ENCODE results near the gene RET.

Gene RET

DNA sequence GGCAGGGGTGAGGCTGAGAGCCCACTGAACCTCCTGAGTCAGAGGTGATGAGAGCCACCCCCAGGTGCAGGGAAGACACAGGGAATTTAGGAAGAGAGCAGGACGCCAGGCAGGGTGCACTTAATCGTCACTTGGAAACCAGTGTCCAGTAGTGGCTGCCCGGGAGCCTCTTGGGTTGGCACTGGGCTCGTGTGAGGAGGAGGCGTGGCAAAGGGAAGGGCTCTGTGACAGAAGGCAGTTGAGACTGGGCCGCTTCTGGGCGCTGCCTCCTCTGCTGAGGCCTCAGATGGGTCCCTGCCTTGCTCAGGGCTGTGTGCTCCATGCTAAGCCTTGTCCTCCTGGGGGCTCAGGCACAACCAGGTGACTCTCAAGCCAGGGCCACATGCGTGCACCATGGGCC, 13.3 kb downstream of the RET start:
- no peak for TF ChIP-seq EZH2phosphoT487 (IDR thresholded peaks at IDR 0.05; ENCODE audit: borderline replicate concordance, low read length)
- TF ChIP-seq, protein P1, sequence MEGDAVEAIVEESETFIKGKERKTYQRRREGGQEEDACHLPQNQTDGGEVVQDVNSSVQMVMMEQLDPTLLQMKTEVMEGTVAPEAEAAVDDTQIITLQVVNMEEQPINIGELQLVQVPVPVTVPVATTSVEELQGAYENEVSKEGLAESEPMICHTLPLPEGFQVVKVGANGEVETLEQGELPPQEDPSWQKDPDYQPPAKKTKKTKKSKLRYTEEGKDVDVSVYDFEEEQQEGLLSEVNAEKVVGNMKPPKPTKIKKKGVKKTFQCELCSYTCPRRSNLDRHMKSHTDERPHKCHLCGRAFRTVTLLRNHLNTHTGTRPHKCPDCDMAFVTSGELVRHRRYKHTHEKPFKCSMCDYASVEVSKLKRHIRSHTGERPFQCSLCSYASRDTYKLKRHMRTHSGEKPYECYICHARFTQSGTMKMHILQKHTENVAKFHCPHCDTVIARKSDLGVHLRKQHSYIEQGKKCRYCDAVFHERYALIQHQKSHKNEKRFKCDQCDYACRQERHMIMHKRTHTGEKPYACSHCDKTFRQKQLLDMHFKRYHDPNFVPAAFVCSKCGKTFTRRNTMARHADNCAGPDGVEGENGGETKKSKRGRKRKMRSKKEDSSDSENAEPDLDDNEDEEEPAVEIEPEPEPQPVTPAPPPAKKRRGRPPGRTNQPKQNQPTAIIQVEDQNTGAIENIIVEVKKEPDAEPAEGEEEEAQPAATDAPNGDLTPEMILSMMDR (IDR thresholded peaks at IDR 0.05; ENCODE audit: low read depth, low read length, poor library complexity, severe bottlenecking): no peak
- H3K4me2 ChIP-seq (ENCODE audit: low read length): no peak overlapping the region
- H3K36me3 ChIP-seq (ENCODE audit: control insufficient read depth, low read length): no peaks in the 10 kb centered on the region
- H3K9me3 ChIP-seq (ENCODE audit: control insufficient read depth, insufficient read depth, low read length): no peaks in the 10 kb centered on the region
- no peaks in the 10 kb centered on the region for H3F3A ChIP-seq (ENCODE audit: control insufficient read depth, insufficient read depth)
- no peaks in the 10 kb centered on the region for H4K20me1 ChIP-seq (ENCODE audit: control insufficient read depth, insufficient read depth, low read depth, low read length)
- H3K9me2 ChIP-seq (replicated peaks; ENCODE audit: control insufficient read depth, low read length): no peaks in the 10 kb centered on the region
- no peak overlapping the region for H3K4me3 ChIP-seq (ENCODE audit: low read length)
- no peaks in the 10 kb centered on the region for H3K27me3 ChIP-seq (ENCODE audit: control insufficient read depth, low read length)
- H3K79me2 ChIP-seq (ENCODE audit: control insufficient read depth, low read length): no peaks in the 10 kb centered on the region
- H3K27ac ChIP-seq (ENCODE audit: low read depth, low read length): no peak overlapping the region
- peaks cover 8% of the 10 kb centered on the region for H3K4me1 ChIP-seq (ENCODE audit: control insufficient read depth, low read length)

- Histone ChIP-seq H3K9me2 (replicated peaks; ENCODE audit: control insufficient read depth, low read length) (no peaks in the 10 kb centered on the region), H3F3A (ENCODE audit: control insufficient read depth, insufficient read depth) (no peaks in the 10 kb centered on the region), H3K4me1 (ENCODE audit: control insufficient read depth, low read length) (peaks cover 8% of the 10 kb centered on the region), H4K20me1 (ENCODE audit: control insufficient read depth, insufficient read depth, low read depth, low read length) (no peaks in the 10 kb centered on the region), H3K9me3 (ENCODE audit: control insufficient read depth, insufficient read depth, low read length) (no peaks in the 10 kb centered on the region), H3K4me3 (ENCODE audit: low read length) (no peak overlapping the region), H3K4me2 (ENCODE audit: low read length) (no peak overlapping the region), H3K36me3 (ENCODE audit: control insufficient read depth, low read length) (no peaks in the 10 kb centered on the region), H3K27me3 (ENCODE audit: control insufficient read depth, low read length) (no peaks in the 10 kb centered on the region), H3K79me2 (ENCODE audit: control insufficient read depth, low read length) (no peaks in the 10 kb centered on the region), H3K27ac (ENCODE audit: low read depth, low read length) (no peak overlapping the region)
- TF ChIP-seq, protein P1 (IDR thresholded peaks at IDR 0.05; ENCODE audit: low read depth, low read length, poor library complexity, severe bottlenecking): no peak
- no peak for TF ChIP-seq EZH2phosphoT487 (IDR thresholded peaks at IDR 0.05; ENCODE audit: borderline replicate concordance, low read length)
These were observed 13.8 kb downstream of the RET start for GRCh38 chr10:43090664-43091063.

DNA sequence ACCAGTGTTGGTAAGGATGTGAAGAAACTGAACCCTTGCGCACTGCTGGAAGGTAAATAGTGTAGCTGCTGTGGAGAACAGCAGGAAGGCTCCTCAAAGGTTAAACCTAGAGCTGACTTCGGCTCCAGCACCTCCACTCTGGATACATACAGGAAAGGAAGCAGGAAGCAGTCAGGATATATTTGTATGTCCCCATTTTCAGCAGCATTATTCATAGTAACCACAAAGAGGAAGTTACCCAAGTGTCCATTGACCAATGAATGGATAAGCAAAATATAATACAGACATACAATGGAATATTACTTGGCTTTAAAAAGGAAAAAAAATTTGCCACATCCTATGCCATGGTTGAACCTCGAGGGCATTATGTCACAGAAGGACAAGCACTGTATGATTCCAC, 15.0 kb downstream of the RET start:
- no peaks in the 10 kb centered on the region for H3K9me3 ChIP-seq (ENCODE audit: control insufficient read depth, insufficient read depth, low read length)
- no peaks in the 10 kb centered on the region for H4K20me1 ChIP-seq (ENCODE audit: control insufficient read depth, insufficient read depth, low read depth, low read length)
- no peaks in the 10 kb centered on the region for H3F3A ChIP-seq (ENCODE audit: control insufficient read depth, insufficient read depth)
- no peak overlapping the region for H3K4me2 ChIP-seq (ENCODE audit: low read length)
- TF ChIP-seq, protein P1 (IDR thresholded peaks at IDR 0.05; ENCODE audit: low read depth, low read length, poor library complexity, severe bottlenecking): no peak
- TF ChIP-seq EZH2phosphoT487 (IDR thresholded peaks at IDR 0.05; ENCODE audit: borderline replicate concordance, low read length): no peak
- H3K4me1 ChIP-seq (ENCODE audit: control insufficient read depth, low read length): peaks cover 8% of the 10 kb centered on the region
- no peaks in the 10 kb centered on the region for H3K27me3 ChIP-seq (ENCODE audit: control insufficient read depth, low read length)
- H3K79me2 ChIP-seq (ENCODE audit: control insufficient read depth, low read length): no peaks in the 10 kb centered on the region
- no peaks in the 10 kb centered on the region for H3K9me2 ChIP-seq (replicated peaks; ENCODE audit: control insufficient read depth, low read length)
- H3K4me3 ChIP-seq (ENCODE audit: low read length): no peak overlapping the region
- H3K36me3 ChIP-seq (ENCODE audit: control insufficient read depth, low read length): no peaks in the 10 kb centered on the region
- H3K27ac ChIP-seq (ENCODE audit: low read depth, low read length): no peak overlapping the region

All from DOHH2 (cell line).